Measurements from ENCODE around the gene TSTD2.

Gene TSTD2

DNA sequence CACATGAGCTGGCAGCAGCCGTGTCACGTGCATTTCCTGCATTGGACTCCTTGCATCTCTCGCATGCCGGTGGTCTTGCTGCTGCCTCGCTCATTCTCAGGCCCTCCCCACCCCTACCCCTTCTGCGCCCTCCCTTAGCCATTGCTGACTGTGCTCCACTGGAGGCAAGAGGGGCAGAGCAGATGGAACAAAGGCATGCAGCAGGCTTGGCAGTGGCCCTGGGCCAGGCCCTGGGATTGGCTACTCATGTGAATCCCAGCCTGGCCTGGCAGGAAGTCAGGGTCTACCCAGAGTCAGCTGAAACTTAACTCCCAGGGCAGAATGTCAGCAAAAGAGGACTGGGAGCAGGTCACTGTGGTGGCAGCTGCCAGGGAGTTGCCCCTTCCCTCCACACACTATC, 62.3 kb downstream of the TSTD2 start:
- H3K18ac ChIP-seq (ENCODE audit: low read length), result no peak overlapping the region
- no peak overlapping the region for H3K4ac ChIP-seq (ENCODE audit: low read depth, low read length)
- no peaks in the 10 kb centered on the region for H3K79me1 ChIP-seq (ENCODE audit: low read length)
- H2AK5ac ChIP-seq (ENCODE audit: low read length), result no peak overlapping the region
- no peak overlapping the region for H2BK15ac ChIP-seq (replicated peaks; ENCODE audit: low read depth)
- no peak overlapping the region for H3K27ac ChIP-seq (ENCODE audit: low read depth, low read length)
- DNase-seq, result no peak
- H3K36me3 ChIP-seq (ENCODE audit: control insufficient read depth, insufficient read depth, low read length), result no peaks in the 10 kb centered on the region
- WGBS (ENCODE audit: extremely low coverage, insufficient coverage, low lambda C conversion rate), result no CpG with 5 or more reads among the region's 6 CpGs
- no peak overlapping the region for H4K5ac ChIP-seq (ENCODE audit: low read length)
- no peaks in the 10 kb centered on the region for H3K79me2 ChIP-seq (ENCODE audit: control insufficient read depth, insufficient read depth, low read length)
- no peaks in the 10 kb centered on the region for H3K4me1 ChIP-seq (ENCODE audit: control insufficient read depth, low read depth, low read length)
- no peaks in the 10 kb centered on the region for H3K27me3 ChIP-seq (ENCODE audit: insufficient read depth, low read length, poor library complexity)
- H4K8ac ChIP-seq (ENCODE audit: low read depth, low read length), result no peak overlapping the region
- H3K23ac ChIP-seq (ENCODE audit: low read length), result no peak overlapping the region
- no peak overlapping the region for H3K4me2 ChIP-seq (ENCODE audit: low read length)
- H3K56ac ChIP-seq (ENCODE audit: low read length), result no peak overlapping the region
- H2BK5ac ChIP-seq (ENCODE audit: low read length), result no peak overlapping the region
- no peak overlapping the region for H2BK120ac ChIP-seq (ENCODE audit: low read depth, low read length)
- no peak overlapping the region for H3K9ac ChIP-seq (ENCODE audit: low read length)
- no peak overlapping the region for H3K4me3 ChIP-seq (ENCODE audit: low read length)

GRCh38 chr9:97568461-97569275, 64.5 kb downstream of the TSTD2 start:
- Histone ChIP-seq H4K5ac (ENCODE audit: low read length) (no peak overlapping the region), H3K4me2 (ENCODE audit: low read length) (no peak overlapping the region), H3K79me2 (ENCODE audit: control insufficient read depth, insufficient read depth, low read length) (no peaks in the 10 kb centered on the region), H3K4ac (ENCODE audit: low read depth, low read length) (no peak overlapping the region), H3K4me3 (ENCODE audit: low read length) (no peak overlapping the region), H2BK15ac (replicated peaks; ENCODE audit: low read depth) (no peak overlapping the region), H3K56ac (ENCODE audit: low read length) (no peak overlapping the region), H3K23ac (ENCODE audit: low read length) (no peak overlapping the region), H3K27ac (ENCODE audit: low read depth, low read length) (no peak overlapping the region), H3K4me1 (ENCODE audit: control insufficient read depth, low read depth, low read length) (no peaks in the 10 kb centered on the region), H3K18ac (ENCODE audit: low read length) (no peak overlapping the region), H3K79me1 (ENCODE audit: low read length) (no peaks in the 10 kb centered on the region), H4K8ac (ENCODE audit: low read depth, low read length) (no peak overlapping the region), H2BK5ac (ENCODE audit: low read length) (no peak overlapping the region), H2AK5ac (ENCODE audit: low read length) (no peak overlapping the region), H2BK120ac (ENCODE audit: low read depth, low read length) (no peak overlapping the region), H3K9ac (ENCODE audit: low read length) (no peak overlapping the region), H3K36me3 (ENCODE audit: control insufficient read depth, insufficient read depth, low read length) (no peaks in the 10 kb centered on the region), H3K27me3 (ENCODE audit: insufficient read depth, low read length, poor library complexity) (no peaks in the 10 kb centered on the region)
- no peak for DNase-seq
- no CpG with 5 or more reads among the region's 11 CpGs for WGBS (ENCODE audit: extremely low coverage, insufficient coverage, low lambda C conversion rate)

GRCh38 chr9:97567894-97568202, 65.3 kb downstream of the TSTD2 start:
- H3K36me3 ChIP-seq (ENCODE audit: control insufficient read depth, insufficient read depth, low read length), result no peaks in the 10 kb centered on the region
- H3K18ac ChIP-seq (ENCODE audit: low read length), result no peak overlapping the region
- H3K27ac ChIP-seq (ENCODE audit: low read depth, low read length), result no peak overlapping the region
- H4K8ac ChIP-seq (ENCODE audit: low read depth, low read length), result no peak overlapping the region
- H2BK5ac ChIP-seq (ENCODE audit: low read length), result no peak overlapping the region
- no peak overlapping the region for H3K4me2 ChIP-seq (ENCODE audit: low read length)
- no CpG with 5 or more reads among the region's 4 CpGs for WGBS (ENCODE audit: extremely low coverage, insufficient coverage, low lambda C conversion rate)
- H3K27me3 ChIP-seq (ENCODE audit: insufficient read depth, low read length, poor library complexity), result no peaks in the 10 kb centered on the region
- no peaks in the 10 kb centered on the region for H3K79me1 ChIP-seq (ENCODE audit: low read length)
- H3K56ac ChIP-seq (ENCODE audit: low read length), result no peak overlapping the region
- no peaks in the 10 kb centered on the region for H3K79me2 ChIP-seq (ENCODE audit: control insufficient read depth, insufficient read depth, low read length)
- no peak overlapping the region for H3K4ac ChIP-seq (ENCODE audit: low read depth, low read length)
- no peak overlapping the region for H2BK15ac ChIP-seq (replicated peaks; ENCODE audit: low read depth)
- no peak overlapping the region for H4K5ac ChIP-seq (ENCODE audit: low read length)
- H3K9ac ChIP-seq (ENCODE audit: low read length), result no peak overlapping the region
- no peak overlapping the region for H2AK5ac ChIP-seq (ENCODE audit: low read length)
- no peak overlapping the region for H2BK120ac ChIP-seq (ENCODE audit: low read depth, low read length)
- H3K4me3 ChIP-seq (ENCODE audit: low read length), result no peak overlapping the region
- H3K23ac ChIP-seq (ENCODE audit: low read length), result no peak overlapping the region
- H3K4me1 ChIP-seq (ENCODE audit: control insufficient read depth, low read depth, low read length), result no peaks in the 10 kb centered on the region
- peak; percentile 26 for DNase-seq

GRCh38 chr9:97567182-97567893, 65.8 kb downstream of the TSTD2 start:
- no peak overlapping the region for H3K4me3 ChIP-seq (ENCODE audit: low read length)
- no CpG with 5 or more reads among the region's 9 CpGs for WGBS (ENCODE audit: extremely low coverage, insufficient coverage, low lambda C conversion rate)
- no peaks in the 10 kb centered on the region for H3K79me2 ChIP-seq (ENCODE audit: control insufficient read depth, insufficient read depth, low read length)

GRCh38 chr9:97565262-97565661, 67.9 kb downstream of the TSTD2 start:
- Histone ChIP-seq H3K23ac (ENCODE audit: low read length) (no peak overlapping the region), H3K27ac (ENCODE audit: low read depth, low read length) (no peak overlapping the region), H3K9ac (ENCODE audit: low read length) (no peak overlapping the region), H3K4me3 (ENCODE audit: low read length) (no peak overlapping the region), H3K36me3 (ENCODE audit: control insufficient read depth, insufficient read depth, low read length) (no peaks in the 10 kb centered on the region), H3K4me1 (ENCODE audit: control insufficient read depth, low read depth, low read length) (no peaks in the 10 kb centered on the region), H3K27me3 (ENCODE audit: insufficient read depth, low read length, poor library complexity) (no peaks in the 10 kb centered on the region), H4K5ac (ENCODE audit: low read length) (no peak overlapping the region), H3K18ac (ENCODE audit: low read length) (no peak overlapping the region), H3K56ac (ENCODE audit: low read length) (no peak overlapping the region), H2AK5ac (ENCODE audit: low read length) (no peak overlapping the region), H4K8ac (ENCODE audit: low read depth, low read length) (no peak overlapping the region), H2BK15ac (replicated peaks; ENCODE audit: low read depth) (no peak overlapping the region), H3K4me2 (ENCODE audit: low read length) (no peak overlapping the region), H2BK120ac (ENCODE audit: low read depth, low read length) (no peak overlapping the region), H3K4ac (ENCODE audit: low read depth, low read length) (no peak overlapping the region), H2BK5ac (ENCODE audit: low read length) (no peak overlapping the region), H3K79me1 (ENCODE audit: low read length) (no peaks in the 10 kb centered on the region), H3K79me2 (ENCODE audit: control insufficient read depth, insufficient read depth, low read length) (no peaks in the 10 kb centered on the region)
- no CpG with 5 or more reads among the region's 5 CpGs for WGBS (ENCODE audit: extremely low coverage, insufficient coverage, low lambda C conversion rate)
- no peak for DNase-seq

More at GRCh38 chr9:97567182-97567893, 65.8 kb downstream of the TSTD2 start:
- H3K23ac ChIP-seq (ENCODE audit: low read length), result no peak overlapping the region
- H3K18ac ChIP-seq (ENCODE audit: low read length), result no peak overlapping the region
- no peaks in the 10 kb centered on the region for H3K79me1 ChIP-seq (ENCODE audit: low read length)
- no peak overlapping the region for H4K8ac ChIP-seq (ENCODE audit: low read depth, low read length)
- H3K56ac ChIP-seq (ENCODE audit: low read length), result no peak overlapping the region
- no peak overlapping the region for H2AK5ac ChIP-seq (ENCODE audit: low read length)
- H4K5ac ChIP-seq (ENCODE audit: low read length), result no peak overlapping the region
- H3K9ac ChIP-seq (ENCODE audit: low read length), result no peak overlapping the region
- no peak overlapping the region for H2BK120ac ChIP-seq (ENCODE audit: low read depth, low read length)
- H3K4ac ChIP-seq (ENCODE audit: low read depth, low read length), result no peak overlapping the region
- H3K27me3 ChIP-seq (ENCODE audit: insufficient read depth, low read length, poor library complexity), result no peaks in the 10 kb centered on the region
- no peaks in the 10 kb centered on the region for H3K36me3 ChIP-seq (ENCODE audit: control insufficient read depth, insufficient read depth, low read length)
- no peak for DNase-seq
- H3K27ac ChIP-seq (ENCODE audit: low read depth, low read length), result no peak overlapping the region
- no peaks in the 10 kb centered on the region for H3K4me1 ChIP-seq (ENCODE audit: control insufficient read depth, low read depth, low read length)
- H2BK15ac ChIP-seq (replicated peaks; ENCODE audit: low read depth), result no peak overlapping the region
- H3K4me2 ChIP-seq (ENCODE audit: low read length), result no peak overlapping the region
- H2BK5ac ChIP-seq (ENCODE audit: low read length), result no peak overlapping the region
